Fibroblast of the conjunctiva (primary cell): ENCODE measurements around the gene SCN1A.

Source experiments
- DNase-seq: peaks from one replicate; pipeline ENCODE4 v3.0.0-alpha.2; 2010; ENCODE audit warnings: low read depth

Gene SCN1A

DNA sequence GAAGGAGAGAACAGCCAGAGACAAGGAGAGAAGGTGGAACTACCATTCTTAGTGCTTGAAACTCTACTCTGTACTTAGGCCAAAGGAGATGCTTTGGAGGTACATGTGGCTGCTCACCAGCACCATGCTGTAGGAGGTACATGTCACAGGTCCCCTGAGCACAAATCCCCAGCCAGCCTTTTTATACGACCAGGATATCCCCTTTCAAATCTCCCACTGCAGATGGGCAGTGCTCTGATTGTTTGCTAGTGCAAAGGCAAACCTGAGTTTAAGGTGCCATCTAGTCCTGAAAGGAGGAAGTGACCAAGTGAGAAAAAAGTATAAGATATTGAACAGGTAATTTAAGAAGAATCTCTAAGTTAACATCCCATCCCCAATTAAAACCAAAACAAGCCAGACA lies 157.2 kb downstream of the SCN1A start:
- DNase-seq = no peak

DNA sequence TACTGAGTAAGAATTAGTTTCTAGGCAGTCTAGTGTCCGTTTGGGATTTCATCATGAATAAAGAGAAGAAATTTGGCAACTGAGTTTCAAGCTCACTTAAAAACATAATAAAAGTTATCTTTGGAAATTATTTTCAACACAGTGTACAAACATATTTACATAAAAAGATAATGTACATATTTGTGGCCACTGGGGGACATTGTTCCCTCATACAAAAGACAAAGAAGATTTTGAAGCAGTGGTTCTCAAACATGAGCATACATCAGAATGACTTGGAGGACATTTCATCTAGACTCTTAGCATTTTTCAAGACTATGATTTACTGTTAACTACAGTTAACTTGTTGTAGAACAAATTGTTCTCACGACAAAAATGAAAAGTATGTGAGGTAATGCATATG lies 158.6 kb downstream of the SCN1A start:
- no peak for DNase-seq

DNA sequence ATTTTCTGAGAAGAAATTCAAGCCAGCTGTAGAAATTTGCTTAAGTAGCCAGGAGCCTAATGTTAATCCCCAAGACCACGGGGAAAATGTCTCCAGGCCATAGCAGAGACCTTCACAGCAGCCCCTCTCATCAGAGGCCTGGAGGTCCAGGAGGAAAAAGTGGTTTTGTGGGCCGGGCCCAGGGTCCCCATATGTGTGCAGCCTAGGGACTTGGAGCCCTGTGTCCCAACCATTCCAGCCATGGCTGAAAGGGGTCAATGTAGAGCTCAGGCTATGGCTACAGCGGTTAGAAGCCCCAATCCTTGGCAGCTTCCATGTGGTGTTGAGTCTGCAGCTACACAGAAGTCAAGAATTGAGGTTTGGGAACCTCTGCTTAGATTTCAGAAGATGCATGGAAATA lies 160.1 kb downstream of the SCN1A start:
- DNase-seq = no peak

DNA sequence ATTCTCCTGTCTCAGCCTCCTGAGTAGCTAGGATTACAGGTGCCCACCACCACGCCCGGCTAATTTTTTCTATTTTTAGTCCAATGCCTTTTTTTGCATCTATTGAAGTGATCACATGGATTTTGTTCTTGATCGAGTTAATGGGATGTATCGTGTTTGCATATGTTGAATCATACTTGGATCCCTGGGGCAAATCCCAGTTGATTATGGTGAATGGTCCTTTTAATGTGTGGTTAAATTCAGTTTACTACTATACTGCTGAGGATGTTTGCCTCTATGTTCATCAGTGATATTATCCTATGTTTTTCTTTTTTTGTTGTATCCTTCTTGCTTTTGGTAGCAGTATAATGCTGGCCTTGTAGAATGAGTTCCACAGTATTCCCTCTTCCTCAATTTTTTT lies 166.0 kb downstream of the SCN1A start:
- DNase-seq = no peak

DNA sequence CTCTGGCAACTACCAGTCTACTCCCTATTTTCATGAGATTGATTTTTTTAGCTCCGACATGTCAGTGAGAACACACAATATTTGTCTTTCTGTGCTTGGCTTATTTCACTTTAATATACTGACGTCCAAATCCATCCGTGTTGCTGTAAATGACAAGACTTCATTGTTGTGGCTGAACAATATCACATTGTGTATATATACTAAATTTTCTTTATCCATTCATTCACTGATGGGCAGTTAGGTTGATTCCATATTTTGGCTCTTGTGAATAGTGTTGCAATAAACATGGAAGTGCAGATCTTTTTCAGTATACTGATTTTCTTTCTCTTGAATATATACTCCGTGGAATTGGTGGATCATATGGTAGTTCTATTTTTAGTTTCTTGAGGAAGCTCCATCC lies 168.4 kb downstream of the SCN1A start:
- no peak for DNase-seq

DNA sequence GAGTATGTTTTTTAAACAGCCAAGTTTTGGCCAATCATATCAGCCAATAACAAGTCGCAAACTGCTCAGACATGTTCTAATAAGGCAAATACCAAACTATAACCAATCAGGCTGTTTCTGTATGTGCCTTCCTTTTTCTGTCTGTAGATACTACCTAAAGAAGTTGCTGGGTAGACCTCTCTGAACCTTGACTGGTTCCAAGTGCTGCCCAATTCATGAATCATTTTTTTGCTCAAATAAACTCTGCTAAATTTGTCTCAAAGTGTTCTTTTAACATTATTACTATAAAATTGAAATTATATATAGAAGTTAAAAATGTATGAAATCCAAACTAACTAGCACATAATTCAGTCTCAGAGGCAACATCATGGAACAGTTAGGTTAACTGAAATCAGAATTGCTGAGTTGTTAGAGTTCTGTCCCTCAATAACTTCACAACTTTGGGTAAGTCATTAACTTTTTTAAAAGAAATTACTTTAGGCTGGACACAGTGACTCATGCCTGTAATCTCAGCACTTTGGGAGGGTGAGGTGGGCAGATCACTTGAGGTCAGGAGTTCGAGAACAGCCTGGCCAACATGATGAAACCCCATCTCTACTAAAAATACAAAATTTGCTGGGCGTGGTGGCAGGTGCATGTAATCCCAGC lies 169.4 kb downstream of the SCN1A start:
- DNase-seq = no peak

DNA sequence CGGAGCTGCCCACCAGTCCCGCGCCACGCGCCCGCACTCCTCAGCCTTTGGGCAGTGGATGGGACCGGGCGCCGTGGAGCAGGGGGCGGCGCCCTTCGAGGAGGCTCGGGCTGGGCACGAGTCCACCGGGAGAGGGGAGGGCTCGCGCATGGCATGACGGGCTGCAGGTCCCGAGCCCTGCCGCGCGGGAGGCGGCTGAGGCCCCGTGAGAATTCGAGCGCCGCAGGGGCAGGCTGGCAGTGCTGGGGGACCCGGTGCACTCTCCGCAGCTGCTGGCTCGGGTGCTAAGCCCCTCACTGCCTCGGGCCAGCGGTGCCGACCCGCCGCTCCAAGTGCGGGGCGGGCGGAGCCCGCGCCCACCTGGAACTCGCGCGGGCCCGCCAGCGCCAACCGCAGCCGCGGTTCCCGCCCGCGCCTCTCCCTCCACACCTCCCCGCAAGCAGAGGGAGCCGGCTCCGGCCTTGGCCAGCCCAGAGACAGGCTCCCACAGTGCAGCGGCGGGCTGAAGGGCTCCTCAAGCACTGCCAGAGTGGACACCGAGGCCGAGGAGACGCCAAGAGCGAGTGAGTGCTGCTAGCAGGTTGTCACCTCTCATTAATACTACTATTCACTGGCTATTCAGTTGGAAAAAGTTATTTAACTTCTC lies 170.7 kb downstream of the SCN1A start:
- no peak for DNase-seq

DNA sequence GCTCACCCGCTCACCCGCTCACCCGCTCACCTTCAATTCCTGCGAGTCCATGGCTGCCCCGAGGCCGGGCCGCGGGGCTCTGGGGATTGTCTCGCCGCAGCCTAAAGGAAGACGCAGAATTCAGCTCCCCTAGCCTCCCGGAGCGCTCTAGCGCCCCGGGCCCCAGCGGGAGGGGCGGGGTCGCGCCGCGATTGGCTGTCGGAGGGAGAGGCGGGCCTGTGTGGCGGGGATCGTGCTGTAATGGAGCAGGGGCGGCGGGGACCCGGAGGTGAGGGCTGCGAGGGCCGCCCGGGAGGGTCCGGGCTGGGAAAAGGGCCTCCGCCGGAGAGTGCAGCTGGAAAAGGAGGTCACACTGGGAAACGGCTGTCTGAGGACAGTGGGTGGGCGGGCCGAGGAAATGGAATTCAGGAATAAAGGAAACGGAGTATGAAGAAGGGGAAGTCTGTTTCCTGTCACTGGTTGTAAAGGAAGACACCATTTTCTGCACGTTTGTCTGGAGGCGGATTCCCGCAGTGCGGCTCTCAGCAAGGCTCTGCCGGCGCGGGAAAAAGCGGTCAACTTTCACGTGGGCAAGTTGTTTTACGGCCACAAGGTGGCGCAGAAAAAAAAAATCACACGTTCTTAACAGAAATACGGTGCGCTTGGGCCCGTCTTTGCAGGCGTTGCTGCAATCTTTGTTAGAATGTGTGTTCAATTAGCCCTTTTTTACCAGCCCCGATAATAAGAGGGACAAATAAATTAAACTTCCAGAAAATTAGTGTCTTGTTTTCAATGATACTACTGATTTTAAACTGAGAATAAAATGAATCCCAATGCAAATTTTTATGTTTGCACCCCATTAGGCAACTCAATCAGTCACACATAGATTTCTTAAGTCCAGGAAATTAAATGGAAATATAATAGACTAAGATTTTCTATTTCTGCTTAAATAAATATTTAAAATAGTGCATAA lies 173.9 kb downstream of the SCN1A start, which contains the start of gene TTC21B:
Gene TTC21B, minus strand, starts transcription at position 122 of the 952 bp plus-strand sequence. Its CDS starts 71 bp downstream, at position 51.
- DNase-seq = peak; percentile 88

DNA sequence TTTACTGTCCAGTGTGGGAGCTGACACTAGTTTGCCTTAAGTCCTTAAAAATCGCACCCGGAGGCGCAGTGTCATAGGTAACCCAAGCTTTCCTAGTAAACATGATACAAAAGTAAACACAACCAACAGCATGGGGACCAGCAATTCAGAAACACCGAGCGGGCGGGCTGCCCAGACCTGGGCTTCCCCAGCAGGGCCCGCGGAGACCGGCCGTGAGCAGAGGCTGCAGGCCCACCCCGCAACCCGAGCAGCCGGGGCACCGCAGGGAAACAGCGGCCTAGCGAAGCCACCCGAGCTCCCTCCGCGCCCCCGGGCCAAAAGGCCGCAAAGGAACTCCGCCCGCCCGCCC lies 174.5 kb downstream of the SCN1A start:
- peak; percentile 3 for DNase-seq

DNA sequence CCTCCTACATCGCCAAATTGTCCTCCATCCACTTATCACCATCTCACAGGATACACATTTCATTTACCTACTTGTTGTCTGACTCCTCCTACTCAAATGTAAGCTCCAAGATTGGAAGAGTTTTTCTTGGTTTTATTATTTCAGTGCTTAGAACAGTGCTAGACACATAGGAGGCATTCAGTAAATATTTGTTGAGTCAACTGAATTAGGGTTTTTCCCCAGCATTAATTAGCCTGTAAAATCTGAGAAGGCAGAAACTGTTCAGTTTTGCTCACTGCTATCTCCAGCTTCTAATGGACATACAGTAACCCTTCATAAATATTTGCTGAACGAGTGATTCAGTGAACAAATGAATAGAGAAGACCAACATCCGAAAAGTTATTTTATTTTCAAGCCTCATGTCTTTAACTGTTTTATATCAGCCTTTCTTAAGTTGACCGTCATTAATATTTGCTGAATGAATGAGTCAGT lies 175.0 kb downstream of the SCN1A start:
- DNase-seq = no peak

DNA sequence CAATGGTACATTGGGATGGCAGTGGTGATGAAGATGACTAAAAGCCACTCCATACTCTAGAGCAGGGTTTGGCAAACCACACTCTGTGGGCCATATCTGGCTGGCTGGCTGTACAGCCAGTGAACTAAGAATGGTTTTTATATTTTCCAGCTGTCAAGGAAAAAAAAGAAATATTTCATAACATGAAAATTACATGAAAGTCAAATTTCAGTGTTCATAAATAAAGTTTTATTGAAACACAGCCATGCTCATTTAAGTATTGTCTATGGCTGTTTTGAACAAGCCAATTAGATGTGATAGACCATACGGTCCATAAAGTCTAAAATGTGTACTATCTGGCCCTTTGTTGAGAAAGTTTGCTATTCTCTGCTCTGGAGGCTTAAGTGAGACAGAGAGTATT lies 175.7 kb downstream of the SCN1A start:
- no peak for DNase-seq

DNA sequence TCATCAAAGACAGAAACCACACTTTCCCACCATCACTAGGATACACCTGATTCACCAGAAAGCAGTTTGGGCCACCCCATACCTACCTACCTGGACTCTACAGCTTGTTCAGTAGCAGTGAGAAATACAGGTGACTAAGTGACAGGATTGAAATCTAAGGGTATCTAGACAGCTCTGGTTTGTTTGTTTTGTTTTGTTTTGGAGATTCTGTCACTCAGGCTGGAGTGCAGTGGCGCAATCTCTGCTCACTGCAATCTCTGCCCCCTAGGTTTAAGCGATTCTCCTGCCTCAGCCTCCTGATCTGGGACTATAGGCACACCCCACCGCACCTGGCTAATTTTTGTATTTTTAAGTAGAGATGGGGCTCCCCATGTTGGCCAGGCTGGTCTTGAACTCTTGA lies 177.4 kb downstream of the SCN1A start:
- DNase-seq = no peak

DNA sequence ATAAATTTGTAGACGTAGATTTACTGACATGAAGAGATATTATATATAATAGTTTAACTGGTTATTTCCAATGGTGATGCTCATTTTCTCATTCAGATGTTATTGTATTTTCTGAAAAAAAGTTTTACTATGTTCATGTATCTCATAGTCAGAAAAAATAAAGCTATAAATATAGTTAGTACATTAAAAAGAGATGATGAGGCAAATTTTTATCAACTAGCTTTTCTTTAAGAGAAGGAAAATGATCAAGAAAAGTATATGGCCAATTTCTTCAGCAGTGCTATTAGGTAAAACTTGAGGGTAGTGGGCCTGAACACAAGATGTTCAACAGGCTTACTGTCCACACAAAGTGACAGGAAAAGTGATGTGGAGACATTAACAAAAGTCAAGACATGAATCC lies 186.0 kb downstream of the SCN1A start:
- DNase-seq = no peak

DNA sequence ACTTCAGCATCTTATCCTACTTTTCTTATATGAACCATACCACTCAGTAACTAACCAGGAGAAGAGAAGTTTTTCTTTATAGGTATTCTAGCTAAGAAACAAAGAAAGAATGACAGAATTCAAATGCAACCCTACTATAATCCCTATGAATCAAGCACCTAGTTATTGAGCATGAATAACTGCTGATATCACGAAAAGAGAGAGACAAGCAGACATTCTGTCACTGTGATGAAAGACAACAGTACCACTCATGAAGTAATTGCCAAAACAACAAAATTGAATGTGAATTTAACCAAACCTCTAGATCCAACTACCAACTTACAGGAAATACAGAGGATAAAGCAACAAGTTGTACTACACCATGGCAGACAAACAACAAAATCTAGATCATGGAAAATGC lies 189.6 kb downstream of the SCN1A start:
- DNase-seq = no peak
